Globus pallidus (tissue), 1 donor: ENCODE data around the gene ZNF20.
A peak's percentile ranks its signal among the peaks of the same experiment; 100 is the strongest.

ENCODE experiments used
- DNase-seq: peaks from one replicate; pipeline ENCODE4 v3.0.0-alpha.2; 2015; ENCODE audit warnings: low spot score

ZNF20 gene

DNA sequence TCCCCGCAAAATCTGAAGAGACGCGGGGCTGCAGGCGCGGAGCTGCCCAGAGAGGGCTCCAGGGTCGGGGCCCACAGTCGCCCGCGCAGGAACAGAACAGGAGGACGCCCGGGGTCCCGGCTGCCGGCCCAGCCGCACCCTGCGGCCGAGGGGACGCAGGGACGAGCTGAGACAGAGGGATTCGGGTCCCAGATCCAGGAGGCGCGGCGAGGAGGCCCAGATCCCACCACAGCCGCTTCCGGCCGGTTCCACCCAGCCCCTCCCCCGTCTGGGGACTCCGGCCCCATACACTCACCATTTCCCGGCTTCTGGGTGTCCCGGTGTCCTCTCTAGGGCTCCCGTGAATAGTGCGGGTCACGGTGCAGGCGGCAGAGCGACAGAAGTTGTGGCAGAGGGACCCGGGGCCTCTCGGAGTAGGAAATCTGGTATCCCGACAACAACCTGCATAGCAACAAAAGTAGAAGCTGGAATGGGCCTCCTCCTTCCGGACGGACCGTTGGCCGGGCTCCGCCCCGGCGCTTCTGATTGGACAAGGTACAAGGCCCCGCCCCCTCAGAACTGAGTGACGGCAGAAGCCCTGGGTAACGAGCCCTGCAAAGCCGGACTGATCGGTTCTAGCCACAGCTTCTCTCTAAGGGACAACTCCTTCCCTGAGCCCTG, at the start of gene ZNF20:
Gene ZNF20 (minus strand): TSS at position 466 of the 660 bp plus-strand sequence. CDS start 168 bp downstream, at position 298.
- DNase-seq: peak; percentile 95

DNA sequence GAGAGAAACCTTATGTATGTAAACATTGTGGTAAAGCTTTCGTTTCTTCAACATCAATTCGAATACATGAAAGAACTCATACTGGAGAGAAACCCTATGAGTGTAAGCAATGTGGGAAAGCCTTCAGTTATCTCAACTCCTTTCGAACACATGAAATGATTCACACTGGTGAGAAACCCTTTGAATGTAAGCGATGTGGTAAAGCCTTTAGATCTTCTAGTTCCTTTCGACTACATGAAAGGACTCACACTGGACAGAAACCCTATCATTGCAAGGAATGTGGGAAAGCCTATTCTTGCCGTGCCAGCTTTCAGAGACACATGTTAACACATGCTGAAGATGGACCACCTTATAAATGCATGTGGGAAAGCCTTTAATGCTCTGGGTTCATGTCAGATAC, 47.5 kb upstream of the ZNF20 start:
- no peak for DNase-seq

DNA sequence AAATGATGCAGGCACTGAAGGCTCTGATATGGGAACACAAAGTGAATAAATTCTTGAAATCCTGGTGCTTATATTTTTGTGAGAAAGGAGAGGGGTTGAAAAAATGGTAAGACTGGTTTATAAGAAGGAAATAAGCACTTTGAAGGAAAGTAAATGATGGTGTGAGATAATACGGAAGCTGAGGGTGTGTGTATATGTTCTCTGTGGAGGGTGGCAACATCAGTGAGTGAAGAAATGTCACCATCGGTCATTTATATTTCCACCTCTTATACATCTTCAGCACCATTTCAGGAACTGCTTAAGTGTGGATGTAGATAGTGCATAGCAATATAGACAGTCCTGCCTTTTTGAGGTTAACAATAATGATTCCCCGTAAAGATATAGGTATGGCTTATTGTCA, 40.2 kb upstream of the ZNF20 start:
- DNase-seq: no peak

DNA sequence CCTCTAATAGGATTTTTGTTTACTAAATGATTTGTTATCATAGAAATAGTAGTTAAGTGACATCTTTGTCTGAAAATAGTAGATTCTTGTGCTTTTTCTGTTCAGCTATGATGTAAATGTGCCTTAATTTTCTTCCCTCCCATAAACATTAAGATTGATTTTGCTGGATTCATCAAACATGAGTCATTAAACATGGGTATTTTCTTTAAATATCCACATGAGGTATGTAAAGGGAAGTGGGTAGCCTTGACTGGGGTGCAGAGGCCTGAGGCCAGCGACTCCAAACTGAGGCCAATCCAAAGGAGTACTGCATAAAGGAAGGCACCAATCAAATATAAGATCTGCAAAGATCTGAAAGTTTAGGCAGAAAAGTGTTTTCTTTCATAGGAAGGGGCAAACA, 26.5 kb upstream of the ZNF20 start:
- DNase-seq: no peak

DNA sequence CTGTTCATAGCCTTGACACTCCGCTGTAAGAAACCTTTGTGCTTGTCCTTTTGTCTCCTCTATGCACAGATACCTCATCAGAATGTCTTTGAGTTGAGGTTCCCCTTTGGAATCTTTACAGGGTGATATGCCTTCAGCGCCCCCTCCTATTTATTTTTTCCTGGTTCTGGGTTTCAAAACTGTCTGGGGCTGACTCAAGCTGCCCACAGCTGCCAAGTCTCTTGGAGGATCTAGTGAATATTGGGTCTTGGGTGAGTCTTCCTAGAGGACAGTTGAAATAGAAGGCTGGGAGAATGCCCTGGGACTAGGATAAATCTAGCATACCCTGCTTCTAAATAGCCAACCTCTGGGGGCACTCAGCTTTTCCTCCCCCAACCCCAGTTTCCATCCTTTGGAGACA, 23.7 kb upstream of the ZNF20 start:
- no peak for DNase-seq

DNA sequence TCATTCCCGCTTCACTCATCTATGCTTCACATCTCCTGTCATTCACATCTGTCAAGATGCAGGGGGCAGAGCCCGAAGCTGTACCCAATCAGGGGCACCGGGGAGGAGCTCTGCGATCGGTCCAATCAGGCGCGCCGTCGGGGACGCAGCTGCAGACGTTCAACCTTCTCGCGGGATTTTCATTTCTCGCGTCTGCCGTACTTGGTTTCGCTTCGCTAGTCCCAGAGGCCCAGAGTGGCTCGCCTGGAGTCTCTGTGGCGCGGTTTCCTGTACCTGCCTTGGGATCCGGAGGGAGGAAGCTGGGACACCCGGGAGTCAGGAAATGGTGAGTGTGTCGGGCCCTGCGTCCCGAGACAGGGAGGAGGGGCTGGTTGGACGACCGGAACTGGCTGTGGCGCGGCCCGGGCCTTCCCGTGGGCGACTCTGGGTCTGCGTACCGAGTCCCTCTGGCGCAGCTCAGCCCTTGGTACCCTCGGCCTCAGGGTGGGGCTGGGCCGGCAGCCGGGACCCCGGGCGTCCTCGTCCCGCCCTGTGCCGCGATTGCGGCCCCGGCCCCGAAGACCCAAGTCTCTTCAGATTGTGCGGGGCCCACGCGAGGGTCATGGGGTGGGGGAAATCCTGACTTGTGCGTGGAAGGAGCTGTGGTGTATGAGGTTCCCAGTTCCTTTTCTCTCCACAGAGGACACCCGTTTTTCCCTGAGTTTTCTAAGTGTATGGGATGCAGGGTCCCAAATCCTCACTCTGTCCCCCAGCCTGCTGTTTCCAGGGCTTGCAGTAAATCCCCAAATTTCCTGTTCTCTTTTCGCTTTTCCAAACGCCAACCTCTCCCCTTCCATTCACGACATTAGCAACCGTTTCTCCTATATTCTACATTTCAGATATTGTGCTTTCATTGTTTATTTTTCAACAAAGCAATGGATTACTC, 23.0 kb upstream of the ZNF20 start, which contains the start of gene ZNF136:
Gene ZNF136 (plus strand): TSS at position 215 of the 925 bp plus-strand sequence. CDS start 108 bp downstream, at position 323.
- peak; percentile 92 for DNase-seq

DNA sequence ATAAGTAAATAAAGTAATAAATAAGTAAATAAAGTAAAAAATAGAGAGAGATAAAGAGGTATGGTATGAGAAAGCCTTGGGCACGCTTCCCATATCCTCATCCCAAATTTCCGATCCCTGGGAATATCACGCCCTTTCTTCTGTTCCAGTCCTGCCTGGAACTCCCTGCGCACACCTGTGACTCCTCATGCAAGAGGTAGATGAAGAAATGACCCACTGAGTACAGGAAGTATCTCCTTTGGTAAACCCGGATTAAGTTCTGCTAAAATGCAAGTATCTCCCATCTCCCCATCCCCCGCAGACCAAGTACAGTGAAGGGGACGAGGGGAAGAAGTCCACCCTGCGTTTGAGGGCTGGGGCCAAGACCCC, 22.3 kb upstream of the ZNF20 start:
- DNase-seq: no peak

DNA sequence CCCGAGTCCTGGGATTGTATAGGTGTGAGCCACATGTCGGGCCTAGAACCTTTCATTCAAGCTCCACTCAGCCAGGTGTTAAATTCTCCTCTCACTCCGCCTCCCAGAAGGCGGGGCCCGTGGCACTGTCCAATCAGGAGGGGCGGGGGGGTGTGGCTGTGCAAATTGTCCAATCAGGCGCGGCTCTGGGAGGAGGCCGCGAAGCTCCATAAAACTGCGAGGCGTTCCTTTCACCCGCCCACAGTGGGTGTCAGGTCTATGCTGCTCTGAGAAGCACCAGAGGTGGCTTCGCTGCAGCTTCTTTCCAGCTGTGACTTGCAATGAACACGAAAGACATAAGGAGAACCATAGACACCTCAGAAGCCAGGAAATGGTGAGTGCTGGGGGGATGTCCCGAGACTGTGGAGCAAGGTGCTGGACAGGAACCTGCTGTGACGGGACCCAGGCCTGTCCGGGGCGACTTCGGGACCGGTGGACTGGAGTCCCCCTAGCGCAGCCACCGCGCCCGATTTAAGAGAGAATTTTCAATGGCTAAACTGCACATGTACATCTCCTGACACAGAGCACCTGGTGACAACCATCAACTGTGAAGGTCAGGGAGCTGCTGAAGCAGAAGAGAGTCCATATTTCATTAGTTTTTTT, 19.7 kb upstream of the ZNF20 start:
- DNase-seq: no peak

DNA sequence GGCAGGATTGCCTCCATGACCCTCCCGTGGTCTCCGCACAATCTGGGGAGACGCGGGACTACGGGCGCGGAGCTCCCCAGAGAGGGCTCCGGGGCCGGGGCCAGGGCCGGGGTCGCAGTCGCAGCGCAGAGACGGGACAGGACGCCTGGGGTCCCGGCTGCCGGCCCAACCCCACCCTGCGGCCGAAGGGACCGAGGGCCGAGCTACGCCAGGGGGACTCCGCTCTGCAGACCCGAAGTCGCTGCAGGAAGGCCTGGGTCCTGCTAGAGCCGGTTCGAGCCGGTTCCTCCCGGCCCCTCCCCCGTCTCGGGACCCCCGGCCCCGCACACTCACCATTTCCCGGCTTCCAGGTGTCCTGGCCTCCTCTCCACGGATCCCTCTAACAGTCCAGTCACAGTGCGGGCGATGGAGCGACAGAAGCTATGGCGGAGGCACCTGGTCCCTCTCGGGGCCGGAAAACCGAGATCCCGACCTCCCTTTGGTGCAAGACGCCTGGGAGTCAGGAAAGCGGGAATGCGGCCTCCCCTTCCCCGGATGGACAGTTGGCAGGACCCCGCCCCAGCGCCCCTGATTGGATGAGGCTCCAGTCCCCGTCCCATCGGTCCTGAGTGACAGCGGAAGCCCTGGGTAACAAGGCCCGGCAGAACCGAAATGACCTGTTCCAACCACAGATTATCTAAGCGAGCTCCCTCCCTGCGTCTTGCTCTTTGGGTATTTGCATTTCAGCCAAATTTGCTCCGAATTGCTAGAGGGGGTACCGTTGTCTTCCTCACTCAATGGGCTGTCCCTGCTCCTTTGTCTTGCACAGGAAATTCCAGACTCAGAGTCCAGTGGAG, 16.3 kb upstream of the ZNF20 start, which contains the start of gene ZNF625:
Gene ZNF625 (minus strand): TSS at position 512 of the 836 bp plus-strand sequence. CDS start 176 bp downstream, at position 336.
- peak; percentile 85 for DNase-seq

DNA sequence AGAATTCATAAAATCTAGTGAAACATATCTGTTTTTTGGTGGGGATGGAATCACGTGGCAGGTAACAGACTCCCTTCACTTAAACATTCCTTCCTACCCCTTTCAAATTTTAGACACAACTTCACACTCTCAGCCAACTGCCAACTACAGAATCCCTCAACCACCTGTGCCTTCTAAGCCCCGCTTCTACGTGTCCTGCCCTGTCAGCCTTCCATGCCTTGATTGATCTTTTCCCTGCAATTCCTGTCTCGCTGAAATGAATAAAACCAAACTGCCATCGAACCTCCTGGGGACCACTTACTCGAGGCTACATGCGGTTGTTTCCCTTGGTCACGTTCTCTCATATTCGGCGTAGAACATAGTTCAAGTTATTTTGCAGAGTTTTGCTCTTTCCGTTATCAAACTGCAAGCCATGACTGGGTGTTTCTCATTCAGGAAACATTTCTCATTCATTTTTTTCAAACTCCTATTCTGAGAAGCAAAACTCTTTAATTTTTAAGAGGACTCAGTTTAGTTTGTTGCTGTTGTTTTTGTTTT, 15.2 kb upstream of the ZNF20 start:
- DNase-seq: no peak

DNA sequence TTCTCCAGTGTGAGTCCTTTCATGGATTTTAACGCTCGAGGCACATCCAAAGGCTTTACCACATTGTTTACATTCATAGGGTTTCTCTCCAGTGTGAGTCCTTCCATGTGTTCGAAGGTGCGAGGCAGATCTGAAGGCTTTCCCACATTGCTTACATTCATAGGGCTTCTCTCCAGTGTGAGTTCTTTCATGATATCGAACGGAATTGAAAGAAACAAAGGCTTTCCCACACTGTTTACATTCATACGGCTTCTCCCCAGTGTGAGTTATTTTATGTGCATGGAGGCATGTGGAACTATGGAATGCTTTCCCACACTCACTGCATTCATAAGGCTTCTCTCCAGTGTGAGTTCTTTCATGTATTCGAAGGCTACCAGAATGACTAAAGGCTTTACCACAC, 5.2 kb upstream of the ZNF20 start:
- no peak for DNase-seq

DNA sequence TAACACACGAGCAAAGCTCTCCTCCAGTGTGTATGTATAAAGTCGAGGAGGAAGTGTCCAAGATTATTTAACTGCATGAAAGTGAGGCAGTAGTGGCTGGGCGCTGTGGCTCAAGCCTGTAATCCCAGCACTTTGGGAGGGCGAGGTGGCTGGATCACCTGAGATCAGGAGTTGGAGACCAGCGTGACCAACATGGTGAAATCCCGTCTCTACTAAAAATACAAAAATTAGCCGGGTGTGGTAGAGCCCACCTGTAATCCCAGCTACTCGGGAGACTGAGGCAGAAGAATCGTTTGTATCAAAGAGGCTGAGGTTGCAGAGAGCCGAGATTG, 1.2 kb upstream of the ZNF20 start:
- no peak for DNase-seq

DNA sequence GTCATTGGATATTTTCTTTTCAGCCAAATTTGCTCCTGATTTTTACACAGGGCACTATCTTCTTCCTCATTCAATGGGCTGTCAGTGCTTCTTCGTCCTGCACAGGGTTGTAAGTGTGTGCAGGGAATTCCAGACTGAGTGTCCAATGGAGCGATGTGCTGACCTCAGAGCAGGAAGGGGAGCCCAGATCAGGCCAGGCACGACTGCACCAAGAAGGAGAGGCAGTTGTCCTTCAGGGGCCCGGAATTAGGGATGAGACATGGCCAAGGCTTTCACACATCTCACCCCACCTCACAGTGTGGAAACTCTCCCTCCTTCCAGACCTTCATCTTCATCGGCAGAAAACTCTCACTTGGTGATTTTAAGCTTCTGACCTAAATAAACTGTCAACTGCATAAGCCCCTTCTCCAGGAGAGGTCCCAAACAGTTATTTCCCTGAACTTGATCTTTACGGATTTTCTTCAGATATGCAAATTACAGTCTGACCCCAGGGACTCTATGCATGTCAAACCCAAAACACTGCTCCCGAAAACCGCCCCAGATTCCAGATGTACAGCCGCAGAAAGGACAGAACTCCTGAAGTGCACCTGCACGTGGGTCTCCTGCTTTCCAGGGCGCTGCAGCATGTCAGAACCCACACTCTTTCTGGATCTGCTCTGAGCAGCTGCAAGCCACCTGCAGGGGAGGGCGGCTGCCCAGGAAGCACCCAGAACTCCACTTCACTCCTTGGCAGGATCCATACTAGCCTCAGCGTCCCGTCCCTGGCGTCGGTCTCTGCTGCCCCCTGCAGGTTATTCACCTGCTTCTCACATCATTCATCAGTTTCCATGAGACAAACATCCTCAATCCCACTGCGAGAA, 625 bp upstream of the ZNF20 start:
- peak; percentile 86 for DNase-seq

DNA sequence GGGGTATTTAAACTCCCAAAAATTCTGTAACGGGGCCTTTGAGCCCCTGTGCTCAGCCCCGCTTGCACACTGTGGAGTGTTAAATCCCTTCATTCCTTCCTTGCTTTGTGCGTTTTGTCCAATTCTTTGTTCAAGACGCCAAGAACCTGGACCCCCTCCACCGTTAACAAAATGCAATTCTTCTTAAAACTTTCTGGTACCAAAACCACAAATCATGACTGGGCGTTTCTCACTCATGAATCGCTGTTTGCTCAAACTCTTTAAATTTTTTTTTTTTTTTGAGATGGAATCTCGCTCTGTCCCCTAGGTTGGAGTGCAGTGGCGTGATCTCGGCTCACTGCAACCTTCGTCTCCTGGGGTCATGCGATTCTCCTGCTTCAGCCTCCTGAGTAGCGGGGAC, 881 bp downstream of the ZNF20 start:
- DNase-seq: no peak

DNA sequence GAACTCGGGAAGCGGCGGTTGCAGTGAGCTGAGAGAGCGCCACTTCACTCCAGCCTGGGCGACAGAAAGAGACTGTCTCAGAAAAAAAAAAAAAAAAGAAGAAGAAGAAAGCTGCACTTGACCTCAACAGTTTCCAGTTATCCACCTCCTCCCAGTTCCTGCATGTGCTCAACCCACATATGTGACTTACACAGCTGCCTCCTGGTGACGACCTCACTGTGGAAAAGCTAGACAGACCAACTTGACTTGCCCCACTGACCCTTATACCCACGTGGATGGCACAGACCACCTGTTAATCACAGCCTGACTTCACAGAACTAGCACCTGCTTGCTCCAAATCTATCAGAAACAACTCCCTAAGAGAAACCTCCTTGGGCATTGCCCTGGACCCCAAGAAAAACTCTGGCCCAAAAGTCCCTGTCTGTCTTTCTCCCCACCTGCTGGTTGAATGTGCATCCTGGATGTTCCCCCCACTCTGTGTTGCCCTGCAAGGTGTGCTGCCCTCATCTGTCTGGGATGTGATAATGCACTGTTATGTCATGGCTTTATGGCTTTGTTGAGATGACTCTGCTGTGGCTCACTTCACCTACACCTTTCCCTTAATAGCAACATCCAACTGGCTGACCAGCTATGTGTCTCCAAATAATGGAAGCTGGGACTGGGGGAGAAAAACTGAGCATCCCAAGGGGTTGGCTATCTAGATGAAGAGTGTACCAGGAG, 2.8 kb downstream of the ZNF20 start:
- DNase-seq: no peak

DNA sequence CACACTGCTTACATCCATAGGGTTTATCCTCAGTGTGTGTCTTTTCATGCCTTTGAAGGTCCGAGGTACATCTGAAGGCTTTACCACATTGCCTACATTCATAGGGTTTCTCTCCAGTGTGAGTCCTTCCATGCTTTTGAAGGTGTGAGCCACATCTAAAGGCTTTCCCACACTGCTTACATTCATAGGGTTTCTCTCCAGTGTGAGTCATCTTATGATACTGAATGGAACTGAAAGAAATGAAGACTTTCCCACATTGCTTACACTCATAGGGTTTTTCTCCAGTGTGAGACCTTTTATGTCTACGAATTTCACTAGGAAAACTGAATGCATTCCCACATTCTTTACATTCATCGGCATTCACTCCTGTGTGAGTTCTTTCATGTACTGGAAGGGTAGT, 7.1 kb downstream of the ZNF20 start:
- no peak for DNase-seq

DNA sequence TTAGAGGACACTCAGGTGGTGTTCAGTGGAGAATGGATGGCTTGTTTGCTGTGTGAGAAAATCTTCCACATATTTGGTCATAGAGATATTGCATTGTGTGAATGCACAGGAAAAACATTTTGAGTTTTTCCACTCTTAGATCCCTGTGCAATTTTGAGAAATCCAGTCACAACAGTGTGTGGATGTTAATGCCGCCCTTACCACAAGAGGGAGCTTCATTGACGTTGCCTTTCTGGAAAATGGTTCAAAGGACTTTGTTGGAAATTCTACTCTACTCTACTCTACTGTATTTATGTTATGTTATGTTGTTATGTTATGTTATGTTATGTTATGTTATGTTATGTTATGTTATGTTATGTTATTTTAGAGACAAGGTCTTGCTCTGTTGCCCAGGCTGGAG, 13.4 kb downstream of the ZNF20 start:
- DNase-seq: peak; percentile 7

DNA sequence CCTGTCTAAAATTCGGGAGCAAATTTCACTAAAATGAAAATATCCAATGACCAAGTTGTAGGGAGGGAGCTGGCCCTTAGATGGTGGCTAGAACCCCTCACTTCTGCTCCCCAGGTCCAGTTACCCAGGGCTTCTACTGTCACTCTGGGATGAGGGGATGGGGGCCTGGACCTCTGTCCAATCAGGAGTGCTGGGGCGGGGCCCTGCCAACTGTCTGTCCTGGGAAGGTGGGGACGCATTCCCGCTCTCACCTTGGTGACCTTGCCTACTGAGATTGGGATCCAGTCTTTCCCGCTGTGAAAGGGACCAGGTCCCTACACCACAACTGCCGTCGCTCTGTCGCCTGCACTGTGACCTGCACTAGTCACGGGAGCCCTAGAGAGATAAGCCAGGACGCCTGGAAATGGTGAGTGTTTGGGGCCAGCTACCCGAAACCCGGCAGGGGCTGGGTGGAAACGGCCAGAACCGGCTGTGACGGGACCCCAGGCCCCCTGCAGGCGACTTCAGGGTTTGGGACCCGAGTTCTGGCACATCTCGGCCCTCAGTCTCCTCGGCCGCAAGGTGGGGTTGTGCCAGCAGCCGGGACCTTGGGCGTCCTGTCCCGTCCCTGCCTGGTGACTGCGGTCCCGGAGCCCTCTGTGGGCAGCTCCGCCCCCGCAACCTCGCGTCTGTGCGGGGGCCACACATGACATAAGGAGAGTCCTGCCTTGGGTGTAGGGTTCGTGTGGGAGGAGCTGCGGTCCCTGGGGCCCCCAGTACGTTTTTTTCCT, 22.8 kb downstream of the ZNF20 start:
- no peak for DNase-seq

DNA sequence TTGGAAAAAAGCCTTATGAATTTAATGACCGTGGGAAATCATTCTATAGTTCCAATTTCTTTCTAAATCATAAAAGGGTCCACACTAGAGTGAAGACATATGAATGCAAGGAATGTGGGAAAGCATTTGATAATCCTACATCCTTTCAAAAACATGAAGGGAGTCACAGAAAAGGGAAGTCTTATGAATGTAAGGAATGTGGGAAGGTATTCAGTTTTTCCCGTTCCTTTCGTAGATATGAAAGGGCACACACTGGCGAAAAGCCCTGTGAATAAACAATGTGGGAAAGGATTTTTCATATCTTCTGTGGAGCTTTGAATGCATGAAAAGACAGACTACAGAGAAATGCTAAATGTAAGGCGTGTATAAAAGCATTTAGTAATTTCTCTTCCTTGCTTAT, 27.0 kb downstream of the ZNF20 start:
- DNase-seq: no peak
